ENCODE measurements around the gene SEPHS1. TPM values are rescaled to one million over a fixed set of nuclear protein-coding genes. Genes with fewer than 3 reads are reported as not detected.
"Not testable (repeated sequence)": the region's sequence is repeated elsewhere in the genome, so short reads cannot be mapped to it uniquely, and the experiment has no call there.

SEPHS1 gene
- total and polyA plus RNA-seq, 8 donors: 33.3 to 134 (median 108) TPM

GRCh38 chr10:13331646-13332045, 16.4 kb downstream of the SEPHS1 start:
- intact Hi-C loops (cut with DNase I): no loop called here
- no peaks in the 10 kb centered on the region for H3K9me3 ChIP-seq
- DNase-seq (no peak), ATAC-seq (no peak)
- peaks cover 0 to 98% of the 10 kb centered on the region in 2 donors for H3K36me3 ChIP-seq
- no peak overlapping the region for H3K27ac ChIP-seq
- no peak overlapping the region for H3K4me3 ChIP-seq
- H3K4me1 ChIP-seq: no peaks in the 10 kb centered on the region
- TF ChIP-seq CTCF (IDR thresholded peaks at IDR 0.05): no peak
- no peaks in the 10 kb centered on the region for H3K27me3 ChIP-seq

GRCh38 chr10:13330980-13331379, 17.1 kb downstream of the SEPHS1 start:
- H3K9me3 ChIP-seq; DNase-seq; intact Hi-C loops (cut with DNase I); ATAC-seq; H3K27ac ChIP-seq; H3K4me3 ChIP-seq; H3K27me3 ChIP-seq; H3K4me1 ChIP-seq: not testable (repeated sequence)
- H3K36me3 ChIP-seq: peaks cover 0 to 94% of the 10 kb centered on the region in 2 donors

GRCh38 chr10:13329565-13329964, 18.5 kb downstream of the SEPHS1 start:
- Histone ChIP-seq H3K4me1 (no peaks in the 10 kb centered on the region), H3K36me3 (peaks cover 0 to 95% of the 10 kb centered on the region in 2 donors), H3K27me3 (no peaks in the 10 kb centered on the region), H3K9me3 (no peaks in the 10 kb centered on the region), H3K27ac (no peak overlapping the region), H3K4me3 (no peak overlapping the region)
- intact Hi-C loops (cut with DNase I): no loop called here
- ATAC-seq (no peak), DNase-seq (no peak)
- no peak for TF ChIP-seq CTCF (IDR thresholded peaks at IDR 0.05)

- Histone ChIP-seq H3K9me3 (no peaks in the 10 kb centered on the region), H3K27me3 (no peaks in the 10 kb centered on the region), H3K4me3 (no peak overlapping the region), H3K27ac (no peak overlapping the region), H3K36me3 (peaks cover 0 to 95% of the 10 kb centered on the region in 2 donors), H3K4me1 (no peaks in the 10 kb centered on the region)
- no peak for TF ChIP-seq CTCF (IDR thresholded peaks at IDR 0.05)
- no peak for ATAC-seq
- intact Hi-C loops (cut with DNase I): no loop called here
- no peak for DNase-seq
Observed at GRCh38 chr10:13328613-13329012, 19.5 kb downstream of the SEPHS1 start.

DNA sequence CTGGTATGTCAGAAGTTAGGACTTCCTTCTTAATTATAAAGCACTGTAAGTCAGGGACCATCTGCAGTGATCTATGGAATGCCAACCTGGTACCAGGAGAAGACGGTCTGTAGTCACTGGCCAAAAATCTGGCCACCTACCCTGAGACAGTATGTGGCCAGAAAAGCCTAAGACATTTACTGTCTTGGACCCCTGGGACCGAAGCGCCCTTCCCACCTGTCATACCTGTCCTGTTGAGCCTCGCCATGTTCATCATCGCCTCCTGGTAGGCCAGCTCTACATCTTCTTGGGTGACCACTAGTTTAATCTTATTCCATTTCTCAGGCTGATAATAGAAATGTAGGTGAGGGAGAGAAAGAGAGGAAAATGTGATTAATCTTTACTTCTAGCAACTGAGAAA, 20.0 kb downstream of the SEPHS1 start:
- no peak for ATAC-seq
- H3K27ac ChIP-seq: no peak overlapping the region
- no peak for DNase-seq
- no peaks in the 10 kb centered on the region for H3K27me3 ChIP-seq
- peaks cover 0 to 95% of the 10 kb centered on the region in 2 donors for H3K36me3 ChIP-seq
- H3K4me1 ChIP-seq: no peaks in the 10 kb centered on the region
- no peak for TF ChIP-seq CTCF (IDR thresholded peaks at IDR 0.05)
- no peaks in the 10 kb centered on the region for H3K9me3 ChIP-seq
- intact Hi-C loops (cut with DNase I): no loop called here
- H3K4me3 ChIP-seq: no peak overlapping the region

GRCh38 chr10:13327534-13327933, 20.6 kb downstream of the SEPHS1 start:
- DNase-seq (no peak), ATAC-seq (no peak)
- TF ChIP-seq CTCF (IDR thresholded peaks at IDR 0.05): no peak
- no peak overlapping the region for H3K27ac ChIP-seq
- H3K9me3 ChIP-seq: no peaks in the 10 kb centered on the region
- intact Hi-C loops (cut with DNase I): no loop called here
- no peaks in the 10 kb centered on the region for H3K27me3 ChIP-seq
- peaks cover 0 to 95% of the 10 kb centered on the region in 2 donors for H3K36me3 ChIP-seq
- no peaks in the 10 kb centered on the region for H3K4me1 ChIP-seq
- H3K4me3 ChIP-seq: no peak overlapping the region
